RWPE1 (cell line): Measurements from ENCODE around the gene RNF169.

Experiments
- CTCF ChIA-PET: fragments of 350-600 bp; sonication (Branson Sonifier 250); formaldehyde crosslinking; extraction: SDS; loops from one replicate; lab custom pipeline; 2021; lab: Yijun Ruan, JAX
- POLR2A ChIA-PET: fragments of 400-600 bp; formaldehyde crosslinking; extraction: SDS; loops from one replicate; lab custom pipeline; 2020; ENCODE audit warnings: antibody characterized with exemption; ENCODE audit not compliant: low non-redundant PET; lab: Yijun Ruan, JAX
- DNase-seq: peaks from one replicate; pipeline ENCODE4 v3.0.0; 2012; ENCODE audit warnings: low spot score
- H3K27ac ChIP-seq: fragments of 450-650 bp; 2 replicates; pipeline ENCODE4 v1.5.1; 2017
- TF ChIP-seq, protein P1 (sequence below): fragments of 450-650 bp; conservative IDR thresholded peaks from 2 replicates; pipeline ENCODE4 v1.5.1; 2017; ENCODE audit warnings: low read depth, mild to moderate bottlenecking

Gene RNF169

DNA sequence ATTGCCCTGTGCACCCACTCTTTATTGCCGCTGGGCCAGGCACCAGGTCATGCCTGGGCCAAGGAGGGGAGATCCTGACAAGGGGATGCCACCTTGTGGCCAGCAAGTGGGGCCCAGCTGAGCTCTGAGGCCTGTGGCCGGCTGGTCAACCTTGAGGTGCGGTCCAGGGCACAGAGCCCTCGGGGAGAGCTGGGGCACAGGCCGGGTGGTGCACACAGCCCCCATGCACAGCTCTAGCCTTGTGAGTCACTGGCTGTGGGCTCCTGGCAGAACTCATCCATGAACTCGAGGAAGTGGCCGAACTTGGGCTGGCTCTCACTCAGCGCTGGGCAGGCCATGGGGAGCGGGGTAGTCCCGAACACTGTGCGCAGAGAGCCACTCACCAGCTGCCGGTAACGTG is 94.3 kb downstream of the RNF169 start:
- ChIA-PET POLR2A (no interaction called here), CTCF (interaction anchor here (0.6 kb wide), 1 partner anchor 8 kb away, joined by 3 read pairs; no protein-coding TSS in a partner anchor)
- DNase-seq = no peak
- no peak overlapping the region for H3K27ac ChIP-seq
- TF ChIP-seq, protein P1, sequence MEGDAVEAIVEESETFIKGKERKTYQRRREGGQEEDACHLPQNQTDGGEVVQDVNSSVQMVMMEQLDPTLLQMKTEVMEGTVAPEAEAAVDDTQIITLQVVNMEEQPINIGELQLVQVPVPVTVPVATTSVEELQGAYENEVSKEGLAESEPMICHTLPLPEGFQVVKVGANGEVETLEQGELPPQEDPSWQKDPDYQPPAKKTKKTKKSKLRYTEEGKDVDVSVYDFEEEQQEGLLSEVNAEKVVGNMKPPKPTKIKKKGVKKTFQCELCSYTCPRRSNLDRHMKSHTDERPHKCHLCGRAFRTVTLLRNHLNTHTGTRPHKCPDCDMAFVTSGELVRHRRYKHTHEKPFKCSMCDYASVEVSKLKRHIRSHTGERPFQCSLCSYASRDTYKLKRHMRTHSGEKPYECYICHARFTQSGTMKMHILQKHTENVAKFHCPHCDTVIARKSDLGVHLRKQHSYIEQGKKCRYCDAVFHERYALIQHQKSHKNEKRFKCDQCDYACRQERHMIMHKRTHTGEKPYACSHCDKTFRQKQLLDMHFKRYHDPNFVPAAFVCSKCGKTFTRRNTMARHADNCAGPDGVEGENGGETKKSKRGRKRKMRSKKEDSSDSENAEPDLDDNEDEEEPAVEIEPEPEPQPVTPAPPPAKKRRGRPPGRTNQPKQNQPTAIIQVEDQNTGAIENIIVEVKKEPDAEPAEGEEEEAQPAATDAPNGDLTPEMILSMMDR = no peak

DNA sequence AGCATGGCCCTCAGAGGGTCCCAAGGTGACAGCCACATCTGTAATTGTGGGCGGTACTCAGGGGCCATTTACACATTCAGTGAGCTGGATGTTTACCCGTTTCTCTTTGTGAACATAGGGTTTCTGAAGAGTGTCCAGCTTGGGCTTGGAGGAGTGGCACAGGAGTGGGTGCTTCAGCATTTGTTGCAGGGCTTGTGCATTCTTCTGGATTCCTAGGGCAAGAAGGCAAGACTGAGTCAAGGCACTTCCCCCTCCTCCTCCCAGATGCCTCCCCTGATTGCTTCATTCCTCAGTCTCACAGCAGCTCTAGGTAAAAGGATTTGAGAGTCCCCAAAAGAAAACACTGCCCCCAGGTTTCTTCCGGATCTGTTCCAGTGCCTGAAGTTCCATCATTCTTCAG is 95.4 kb downstream of the RNF169 start:
- TF ChIP-seq, protein P1 = no peak
- DNase-seq = no peak
- POLR2A ChIA-PET = no interaction called here
- CTCF ChIA-PET = interaction anchor here (0.6 kb wide), 1 partner anchor 85 kb away, joined by 5 read pairs; no protein-coding TSS in a partner anchor
- no peak overlapping the region for H3K27ac ChIP-seq

DNA sequence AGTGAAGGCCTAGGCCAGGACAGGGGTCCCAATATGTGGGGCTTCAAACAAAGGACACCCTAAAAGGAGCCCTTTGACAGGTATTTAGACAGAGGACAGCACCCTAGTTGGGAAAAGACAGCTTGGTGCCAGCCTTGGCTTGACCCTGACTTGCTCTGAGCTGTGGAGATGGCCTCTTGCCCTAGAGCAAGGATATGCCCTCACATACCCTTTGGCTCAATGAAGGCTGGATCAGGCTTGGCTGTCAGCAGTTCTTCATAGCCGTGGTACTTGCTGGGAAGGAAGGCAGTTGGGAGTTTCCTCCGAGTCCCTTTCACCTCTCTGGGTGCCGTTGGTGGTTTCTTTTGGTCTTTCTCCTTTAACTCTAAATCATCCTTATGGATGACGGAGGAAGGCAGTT is 96.2 kb downstream of the RNF169 start:
- DNase-seq = no peak
- H3K27ac ChIP-seq = no peak overlapping the region
- TF ChIP-seq, protein P1 = no peak
- POLR2A ChIA-PET = no interaction called here
- CTCF ChIA-PET = no interaction called here

DNA sequence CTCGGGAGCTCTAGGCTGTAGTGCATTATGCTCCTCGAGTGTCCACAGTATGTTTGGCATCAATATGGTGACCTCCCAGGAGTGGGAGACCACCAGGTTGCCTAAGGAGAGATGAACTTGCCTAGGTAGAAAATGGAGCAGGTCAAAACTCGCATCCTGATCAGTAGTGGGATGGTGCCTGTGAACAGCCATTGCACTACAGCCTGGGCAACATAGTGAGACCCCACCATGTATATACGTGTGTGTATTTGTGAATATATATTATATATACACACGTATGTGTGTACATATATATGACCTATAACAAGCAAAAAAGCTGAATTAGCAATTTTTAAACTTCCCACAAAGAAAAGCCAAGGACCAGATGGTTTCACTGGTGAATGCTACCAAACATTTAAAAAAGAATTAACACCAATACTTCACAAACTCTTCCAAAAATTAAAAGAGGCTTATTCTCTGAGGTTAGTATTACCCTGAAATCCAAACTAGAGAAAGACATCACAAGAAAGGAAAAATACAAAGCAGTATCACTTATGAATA is 97.4 kb downstream of the RNF169 start:
- TF ChIP-seq, protein P1 = no peak
- POLR2A ChIA-PET = no interaction called here
- no peak overlapping the region for H3K27ac ChIP-seq
- DNase-seq = no peak
- CTCF ChIA-PET = interaction anchor here (1.0 kb wide), 1 partner anchor 32 kb away, joined by 3 read pairs; no protein-coding TSS in a partner anchor

DNA sequence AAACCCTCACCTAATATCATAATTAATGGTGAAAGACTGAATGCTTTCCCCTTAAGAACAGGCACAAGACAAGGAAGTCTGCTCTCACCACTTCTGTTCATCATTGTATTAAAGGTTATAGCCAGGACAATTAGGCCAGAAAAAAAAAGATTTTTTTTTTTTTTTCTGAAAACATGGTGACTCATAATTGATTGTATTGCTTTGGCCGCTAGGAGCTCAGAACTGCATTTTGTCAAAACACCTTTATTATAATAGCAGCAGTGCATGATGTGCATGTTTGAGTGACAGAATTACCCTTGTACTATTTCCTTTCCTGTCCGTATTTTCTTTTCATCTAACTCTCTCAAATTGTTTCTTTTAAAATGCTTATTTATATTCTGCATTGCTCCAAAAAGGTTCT is 98.1 kb downstream of the RNF169 start:
- CTCF ChIA-PET = interaction anchor here (0.6 to 1.2 kb wide), 4 partner anchors 10 to 397 kb away, joined by 3 read pairs; no protein-coding TSS in a partner anchor
- TF ChIP-seq, protein P1 = no peak
- DNase-seq = peak; percentile 22
- H3K27ac ChIP-seq = no peak overlapping the region
- POLR2A ChIA-PET = no interaction called here

DNA sequence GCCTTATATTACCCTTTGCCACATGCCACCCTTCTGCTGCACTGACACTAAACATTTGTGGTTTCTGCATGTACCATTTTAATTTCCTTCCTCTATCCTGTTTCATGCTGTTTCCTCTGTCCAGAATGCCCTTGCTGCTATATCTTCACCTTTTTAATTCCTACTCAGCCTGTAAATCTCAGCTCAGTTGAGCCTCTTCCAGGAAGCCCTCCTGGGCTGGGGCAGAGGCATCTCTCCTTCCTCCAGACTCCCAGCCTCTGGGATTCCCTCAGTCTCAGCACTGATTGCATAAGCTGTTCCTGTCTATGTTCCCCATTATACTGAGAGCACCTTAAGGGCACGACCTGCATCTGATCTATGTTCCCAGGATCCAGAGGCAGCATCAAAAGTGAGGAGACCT is 98.7 kb downstream of the RNF169 start:
- TF ChIP-seq, protein P1 = no peak
- DNase-seq = no peak
- CTCF ChIA-PET = interaction anchor here (0.6 to 1.2 kb wide), 4 partner anchors 9 to 397 kb away, joined by 3 read pairs; no protein-coding TSS in a partner anchor
- no peak overlapping the region for H3K27ac ChIP-seq
- POLR2A ChIA-PET = no interaction called here
